Muscle of back (tissue), 11 donors: Measurements from ENCODE around the gene FIGN. TPM values are rescaled to one million over a fixed set of nuclear protein-coding genes. Genes with fewer than 3 reads are reported as not detected.

Experiments used
- DNase-seq, 3 donors: peaks; one replicate each; pipeline versions ENCODE4 v3.0.0 to v3.0.0-alpha.2; 2013
- polyA plus RNA-seq, 10 donors: library from polyadenylated mRNA; unstranded; fragments of 120-200 nt; gene quantifications; one replicate each; pipeline ENCODE4 v1.2.1, GENCODE V29; 2013; ENCODE audit not compliant: insufficient read length in 10 of 10

The FIGN gene
- polyA plus RNA-seq, 10 donors: 1.3 to 2.3 (median 1.8) TPM

DNA sequence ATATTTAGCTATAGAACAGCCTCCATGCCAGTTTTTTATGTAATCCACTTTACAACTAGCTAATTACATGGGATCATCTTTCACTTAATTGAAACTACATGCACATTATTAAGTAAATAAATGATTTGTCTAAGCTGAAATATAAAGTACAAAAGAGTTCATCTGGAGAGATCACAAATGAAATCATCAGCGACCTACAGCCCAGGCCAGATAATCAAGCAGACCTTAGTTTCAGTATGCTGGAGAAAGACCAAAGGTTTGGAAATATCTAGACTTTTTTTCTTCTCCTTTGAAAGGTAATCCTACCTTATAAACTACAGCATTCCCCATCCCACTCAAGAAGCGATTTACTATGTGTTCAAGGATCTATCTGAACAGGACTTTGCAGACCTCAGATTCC, 26.5 kb downstream of the FIGN start:
- DNase-seq: no peak

DNA sequence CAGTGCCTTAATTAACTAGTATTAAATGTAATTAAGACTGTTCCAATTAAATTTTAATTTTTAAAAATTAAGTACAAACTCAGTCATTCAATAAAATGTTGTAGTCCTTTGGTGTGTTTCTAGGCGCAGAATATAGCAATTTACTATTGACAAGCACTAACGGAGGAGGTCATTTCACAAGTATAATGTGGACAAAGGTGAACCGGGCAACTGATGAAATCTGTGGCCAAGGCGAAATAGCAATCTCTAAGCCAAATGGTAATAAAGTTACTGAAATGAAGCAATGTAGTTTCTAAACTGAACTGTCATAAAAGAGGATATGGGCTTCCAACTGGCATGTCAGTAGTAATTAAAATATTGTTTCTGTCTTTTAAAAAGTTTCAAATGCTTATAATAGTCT, 27.5 kb downstream of the FIGN start:
- DNase-seq: no peak

DNA sequence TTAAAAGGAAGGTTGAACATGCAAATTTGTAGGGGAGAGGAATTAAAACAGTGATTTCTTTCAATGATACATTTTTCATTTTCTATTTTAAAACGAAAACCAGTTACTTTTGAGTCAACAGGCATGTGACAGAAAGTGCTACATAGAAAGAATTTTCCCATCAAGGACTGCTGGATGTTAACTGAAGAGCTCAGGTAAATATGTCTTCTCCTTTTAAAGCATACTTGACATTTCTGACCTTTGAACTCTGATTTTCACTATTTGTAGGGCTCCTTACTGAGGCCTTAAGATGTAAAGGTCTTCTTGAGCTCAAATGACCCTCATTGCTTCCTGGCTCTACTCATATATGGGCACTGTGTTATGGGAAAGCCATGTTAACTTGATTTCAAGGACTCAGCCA, 32.4 kb downstream of the FIGN start:
- no peak for DNase-seq

DNA sequence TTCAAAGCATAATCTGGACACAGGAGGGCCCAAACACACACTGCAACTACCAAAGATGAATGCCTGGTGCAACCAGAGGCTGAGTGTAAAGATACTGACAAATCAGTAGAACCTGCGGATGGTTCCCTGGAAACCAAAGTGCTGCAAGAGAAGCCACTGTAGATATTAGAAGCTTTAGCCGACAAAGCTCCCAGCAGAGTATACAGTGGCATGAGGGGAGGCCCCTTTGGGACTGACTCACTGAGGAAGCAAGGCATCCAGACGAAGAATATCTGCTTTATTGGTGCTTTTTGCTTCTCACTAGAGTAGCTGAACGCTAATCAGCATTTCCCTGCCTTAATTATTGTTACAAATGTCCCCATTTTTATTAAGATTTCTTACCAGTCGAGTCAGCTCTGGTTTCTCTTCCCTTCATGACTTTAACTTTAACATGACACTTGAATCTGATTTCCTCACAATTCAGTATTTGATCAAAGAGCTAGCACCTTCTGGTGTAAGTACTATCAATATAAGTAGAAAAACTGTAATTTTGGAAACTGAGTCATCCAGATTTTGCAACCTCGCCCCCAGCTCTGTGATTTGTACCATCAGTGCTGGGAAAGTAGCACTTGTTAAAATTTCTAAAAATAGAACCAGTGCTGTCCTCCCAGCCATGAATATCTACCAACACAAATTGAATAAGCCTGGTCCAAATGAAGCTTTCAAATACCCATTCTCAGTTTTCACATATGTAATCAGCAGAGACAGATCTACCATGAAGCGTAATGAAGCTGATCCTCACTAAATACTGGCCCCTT, 34.2 kb downstream of the FIGN start:
- DNase-seq: no peak

DNA sequence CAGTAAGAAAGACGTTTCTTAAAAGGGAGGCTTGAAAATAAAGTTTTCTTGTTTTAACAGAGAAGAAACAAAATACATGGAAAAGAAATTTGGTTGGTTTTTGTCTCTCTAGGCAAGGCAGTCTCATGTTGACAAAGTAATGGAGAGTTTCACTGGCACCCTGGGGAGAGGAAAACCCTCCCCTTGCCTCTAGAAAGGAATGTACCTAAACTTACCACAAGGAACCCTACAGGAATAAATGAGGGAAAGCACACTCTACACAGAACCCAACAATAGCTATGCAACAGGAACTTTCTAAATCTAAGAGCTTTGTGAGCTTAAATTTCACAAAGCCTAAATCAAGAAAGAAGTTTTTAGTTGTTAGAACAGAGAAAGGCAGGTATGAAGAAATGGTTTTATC, 37.0 kb downstream of the FIGN start:
- DNase-seq: no peak

DNA sequence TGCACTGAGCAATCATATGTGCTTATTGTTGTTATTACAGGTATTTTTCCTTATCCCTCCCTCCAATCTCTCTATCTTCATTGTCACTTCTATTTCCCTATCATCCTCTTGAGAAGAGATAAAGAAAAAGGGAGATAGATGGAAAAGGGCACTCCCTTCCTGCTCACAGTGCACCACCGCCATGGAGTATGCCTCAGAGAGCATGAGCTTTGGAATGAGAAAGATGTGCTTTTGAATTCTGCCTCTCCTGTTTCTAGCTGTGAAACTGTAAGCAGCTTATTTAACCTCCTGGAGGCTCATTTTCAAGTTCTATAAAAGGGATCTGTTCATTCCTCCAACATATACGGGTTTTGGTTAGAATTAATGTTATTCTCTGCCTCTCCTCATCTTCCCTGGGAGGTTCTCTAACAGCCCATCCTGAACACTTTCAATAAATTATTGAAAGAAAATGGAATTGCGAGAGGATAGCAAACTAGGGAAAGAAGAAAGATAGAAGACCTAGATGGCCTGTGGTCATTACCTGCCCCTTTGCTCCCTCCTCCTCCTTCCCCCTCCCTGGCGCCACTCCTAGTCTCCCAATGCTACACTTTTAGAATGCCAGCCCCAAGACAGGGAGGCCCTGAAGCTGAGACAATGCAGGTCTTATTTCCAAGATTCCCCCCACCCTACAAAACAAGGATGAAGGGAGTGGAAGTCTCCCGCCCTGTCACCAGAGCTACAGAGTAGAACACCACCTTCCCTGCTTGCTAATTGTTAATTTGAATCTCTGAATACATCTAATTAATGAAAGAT, 37.8 kb downstream of the FIGN start:
- no peak for DNase-seq

- no peak for DNase-seq
Observed at GRCh38 chr2:163697429-163697828, 38.4 kb downstream of the FIGN start.

GRCh38 chr2:163693484-163693883, 42.3 kb downstream of the FIGN start:
- DNase-seq: no peak

GRCh38 chr2:163692611-163693482, 43.0 kb downstream of the FIGN start:
- no peak for DNase-seq

DNA sequence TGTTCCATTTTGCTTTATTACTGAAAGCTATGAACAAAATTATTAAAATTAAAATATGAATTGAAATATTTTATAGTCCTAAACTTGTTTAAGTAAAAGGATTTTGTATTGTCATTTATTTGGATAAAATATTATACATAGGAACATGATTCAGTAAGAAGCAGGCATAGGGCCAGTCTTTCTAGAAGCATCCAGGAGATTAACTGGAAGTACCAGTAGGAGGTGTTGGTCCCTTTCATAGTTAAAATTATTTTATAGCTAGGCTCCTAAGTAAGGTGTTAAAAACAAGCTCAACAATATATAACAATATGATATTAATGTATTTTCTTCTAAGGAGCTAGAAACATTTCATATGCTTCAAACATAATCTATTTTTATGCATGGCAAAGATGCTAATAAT, 43.7 kb downstream of the FIGN start:
- DNase-seq: no peak

GRCh38 chr2:163690896-163691295, 44.9 kb downstream of the FIGN start:
- no peak for DNase-seq

GRCh38 chr2:163687217-163687616, 48.6 kb downstream of the FIGN start:
- DNase-seq: no peak

DNA sequence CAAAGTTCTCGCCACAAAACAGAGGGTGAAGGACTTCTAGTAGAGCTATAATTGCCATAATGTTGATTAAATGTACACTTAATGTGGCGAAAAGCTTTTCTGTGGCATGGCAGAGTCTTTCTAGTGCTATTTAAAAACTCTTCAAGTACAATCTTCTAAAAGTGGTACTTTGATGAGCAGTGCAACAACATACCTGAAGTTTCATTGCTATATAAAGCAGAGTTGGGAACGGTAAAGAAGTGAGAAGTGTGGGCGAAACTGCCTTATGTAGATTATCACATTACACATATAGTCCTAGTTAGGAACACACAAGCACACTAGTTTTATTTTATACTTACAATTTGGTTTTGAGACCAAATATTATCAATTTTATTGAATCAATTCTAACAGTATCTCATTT, 49.5 kb downstream of the FIGN start:
- no peak for DNase-seq

- no peak for DNase-seq
Observed at GRCh38 chr2:163682695-163683094, 53.1 kb downstream of the FIGN start.

GRCh38 chr2:163681745-163682144, 54.1 kb downstream of the FIGN start:
- DNase-seq: peak; percentile 49 to 85 (median 78)

DNA sequence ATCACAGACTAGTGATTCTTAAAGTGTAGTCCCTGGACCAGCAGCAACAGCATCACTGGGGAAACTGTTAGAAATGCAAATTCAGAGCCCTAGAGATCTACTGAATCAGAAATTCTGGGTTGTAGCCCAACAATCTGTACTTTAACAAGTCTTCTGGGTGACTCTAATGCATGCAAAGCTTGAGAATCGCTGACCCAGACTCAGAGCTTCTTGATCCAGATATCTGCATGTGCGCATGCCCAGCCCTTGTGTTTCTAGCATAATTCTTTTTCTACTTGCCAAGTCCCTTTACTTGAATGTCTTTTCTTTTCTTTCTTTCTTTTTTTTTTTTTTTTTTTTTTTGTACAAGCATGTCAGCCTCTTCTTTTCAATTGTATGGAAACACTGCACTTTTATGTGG, 60.4 kb downstream of the FIGN start:
- DNase-seq: no peak

GRCh38 chr2:163673522-163673921, 62.3 kb downstream of the FIGN start:
- no peak for DNase-seq

DNA sequence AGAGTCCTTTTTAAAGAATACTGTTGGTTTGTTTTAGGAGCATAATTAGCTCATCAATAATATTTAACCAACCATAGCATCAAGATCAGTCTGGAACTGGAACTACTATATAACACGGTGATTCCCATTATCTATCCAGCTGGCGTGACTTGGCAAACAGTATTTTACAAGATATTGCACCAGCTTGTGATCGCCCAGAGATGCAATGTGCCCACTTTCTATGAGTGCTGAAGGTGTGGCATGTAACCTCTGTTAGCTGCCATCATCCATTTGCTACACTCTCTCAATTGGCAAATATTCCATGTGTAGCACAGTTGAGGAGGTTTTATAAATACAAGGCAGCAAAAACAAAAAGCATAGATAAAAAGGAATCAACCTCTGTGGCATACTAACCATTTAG, 64.9 kb downstream of the FIGN start:
- DNase-seq: no peak

DNA sequence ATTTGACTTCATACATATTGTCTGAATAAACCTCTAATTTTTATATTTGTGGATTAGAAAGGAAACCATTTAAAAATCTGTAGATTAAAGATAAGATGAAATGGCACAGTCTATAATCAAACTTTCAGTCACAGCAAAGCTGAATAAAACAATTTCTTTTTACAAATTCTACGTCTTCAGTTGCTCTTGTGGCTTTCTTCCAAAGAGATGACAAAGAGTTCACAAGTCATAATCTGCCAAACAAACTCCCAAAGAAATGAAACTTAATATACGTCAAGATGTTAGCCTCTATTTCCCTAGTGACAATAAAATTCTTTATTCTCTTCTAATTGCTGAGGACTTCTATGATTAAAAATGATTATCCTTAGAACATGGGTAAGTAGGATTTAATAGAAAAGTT, 66.3 kb downstream of the FIGN start:
- DNase-seq: peak in 1 of 3 donors; percentile 14

GRCh38 chr2:163667064-163667887, 68.5 kb downstream of the FIGN start:
- DNase-seq: peak in 1 of 3 donors; percentile 77

GRCh38 chr2:163665817-163666216, 70.0 kb downstream of the FIGN start:
- DNase-seq: no peak
